Adrenal gland (tissue), 12 donors: ENCODE results near the gene SPEM2. TPM values are rescaled to one million over a fixed set of nuclear protein-coding genes. Genes with fewer than 3 reads are reported as not detected.

Source experiments
- DNase-seq, 7 donors: peaks; one replicate each; pipeline ENCODE4 v3.0.0-alpha.2; 2019 to 2020
- H3K27ac ChIP-seq, 5 donors: fragments of 200-600 bp; sonication (generic) in 4 of 5; 1 replicate in 3 of 5; 2 replicates in 2 of 5; pipeline versions ENCODE4 v1.5.1 to v1.8.0; 2016 to 2020; ENCODE audit warnings: mild to moderate bottlenecking in 1 of 5
- H3K27me3 ChIP-seq: fragments of 200-600 bp; 2 replicates; pipeline ENCODE4 v1.8.0; 2021
- H3K36me3 ChIP-seq, 2 donors: fragments of 200-600 bp; replicated peaks in 1 of 2; 1 replicate in 1 of 2; 2 replicates in 1 of 2; pipeline versions ENCODE4 v1.5.1 to v1.8.0; 2018 to 2022
- H3K4me1 ChIP-seq, 2 donors: fragments of 200-600 bp; replicated peaks in 1 of 2; 1 replicate in 1 of 2; 2 replicates in 1 of 2; pipeline versions ENCODE4 v1.5.1 to v1.8.0; 2018 to 2021
- H3K4me3 ChIP-seq, 4 donors: fragments of 200-600 bp; sonication (generic) in 3 of 4; one replicate each; pipeline ENCODE4 v1.5.1; 2016 to 2018
- H3K9me3 ChIP-seq, 3 donors: fragments of 200-600 bp; sonication (generic) in 1 of 3; replicated peaks in 1 of 3; 1 replicate in 2 of 3; 2 replicates in 1 of 3; pipeline versions ENCODE4 v1.5.1 to v1.8.0; 2016 to 2021
- CTCF ChIP-seq, 6 experiments: fragments of 450-650 bp in 4 of 6; fragments of 200-600 bp in 2 of 6; sonication (generic) in 1 of 6; IDR thresholded peaks; 1 replicate in 5 of 6; 2 replicates in 1 of 6; pipeline versions ENCODE4 v1.5.1 to v1.8.0; 2016 to 2021; ENCODE audit warnings: antibody characterized with exemption in 6 of 6, mild to moderate bottlenecking in 2 of 6, moderate library complexity in 1 of 6
- POLR2A ChIP-seq, 2 donors: fragments of 450-650 bp; IDR thresholded peaks; one replicate each; pipeline ENCODE4 v1.6.1; 2017; ENCODE audit warnings: antibody characterized with exemption in 2 of 2, mild to moderate bottlenecking in 2 of 2, moderate library complexity in 1 of 2
- WGBS, 4 donors: extraction: QIAGEN DNeasy Blood & Tissue Kit in 2 of 4; methylation state at CpG; one replicate each; pipeline versions ENCODE4 v1.1.5 to v1.1.7; 2013 to 2017; 5-methylcytosine and 5-hydroxymethylcytosine counted together
- intact Hi-C, 2 donors: fragments of 100-400 bp; cut with DNase I; formaldehyde crosslinking; loops; one replicate each; pipeline versions ENCODE4 v1.14.1 to v1.15.0; 2022 to 2023
- polyA plus RNA-seq, 3 donors: library from polyadenylated mRNA; stranded (reverse); fragments of 200-250 nt in 2 of 3; fragments of 350-450 nt in 1 of 3; fragmentation: Illumina TruSeq in 1 of 3; extraction: RNeasy Lipid Tissue Mini Kit (QIAGEN cat#74804) in 1 of 3; gene quantifications; one replicate each; pipeline ENCODE4 v1.2.3, GENCODE V29; 2013 to 2014
- total RNA-seq, 9 donors: library from RNA; depleted of rRNA in 4 of 9; stranded (reverse); fragments of >200 nt in 4 of 9; fragments of 120-200 nt in 1 of 9; fragmentation: NEBNext Ultra II Directional in 1 of 9; extraction: Animal tissue kit (Norgen Biotek cat#: 25700) in 1 of 9; gene quantifications; one replicate each; pipeline versions ENCODE4 v1.1.0 to v1.2.4, GENCODE V29; 2013 to 2023
- donor health status: healthy with polysubstance abuse.
- donor health status: Bipolar disorder and iron deficiency.
- donor health status: DM: yes; HTN: yes; CAD: no.
- donor health status: DM: no; HTN: no; CAD: no.
- donor health status: DM: no; HTN: no; CAD: no.
- donor health status: DM: yes; HTN: yes; CAD: no.

The SPEM2 gene
- total and polyA plus RNA-seq, 12 donors: not detected

- Histone ChIP-seq H3K27ac (peak overlapping the region in 3 of 5 donors; percentile 86 to 93 (median 89)), H3K4me1 (peaks cover 7 to 15% of the 10 kb centered on the region in 2 donors), H3K36me3 (no peaks in the 10 kb centered on the region), H3K4me3 (peak overlapping the region in 3 of 4 donors; percentile 11 to 88 (median 29)), H3K27me3 (no peaks in the 10 kb centered on the region), H3K9me3 (no peaks in the 10 kb centered on the region)
- 17 to 36% (median 18%) methylated on average over 9 to 38 of the region's 38 CpGs for WGBS, 4 donors
- TF ChIP-seq CTCF (IDR thresholded peaks at IDR 0.05) (no peak), POLR2A (IDR thresholded peaks at IDR 0.05) (no peak)
- intact Hi-C loops: no loop called here
- DNase-seq: peak in 1 of 7 donors; percentile 31
These were observed 19.8 kb upstream of the SPEM2 start for GRCh38 chr17:7405350-7406234.

- TF ChIP-seq POLR2A (IDR thresholded peaks at IDR 0.05): no peak
- TF ChIP-seq CTCF (IDR thresholded peaks at IDR 0.05): no peak
- no peaks in the 10 kb centered on the region for H3K9me3 ChIP-seq
- no peak for DNase-seq
- H3K27ac ChIP-seq: peak overlapping the region in 1 of 5 donors; percentile 89
- intact Hi-C loops: no loop called here
- WGBS, 4 donors: 68 to 83% (median 73%) methylated on average over 9 to 12 of the region's 12 CpGs
- no peak overlapping the region for H3K4me3 ChIP-seq
- H3K27me3 ChIP-seq: no peaks in the 10 kb centered on the region
- peaks cover 7 to 15% of the 10 kb centered on the region in 2 donors for H3K4me1 ChIP-seq
- H3K36me3 ChIP-seq: no peaks in the 10 kb centered on the region
These were observed 19.1 kb upstream of the SPEM2 start for GRCh38 chr17:7406235-7406825.

- Histone ChIP-seq H3K4me1 (peaks cover 7 to 15% of the 10 kb centered on the region in 2 donors), H3K9me3 (no peaks in the 10 kb centered on the region), H3K27ac (no peak overlapping the region), H3K36me3 (no peaks in the 10 kb centered on the region), H3K4me3 (no peak overlapping the region), H3K27me3 (no peaks in the 10 kb centered on the region)
- intact Hi-C loops: no loop called here
- TF ChIP-seq CTCF (IDR thresholded peaks at IDR 0.05) (no peak), POLR2A (IDR thresholded peaks at IDR 0.05) (no peak)
- WGBS, 4 donors: 87 to 94% (median 92%) methylated on average over 13 of the region's 13 CpGs
- no peak for DNase-seq
These were observed 18.3 kb upstream of the SPEM2 start for GRCh38 chr17:7407082-7407481.

GRCh38 chr17:7407485-7408251 is 17.7 kb upstream of the SPEM2 start, which contains the start of gene NLGN2:
Gene NLGN2, plus strand, starts transcription at chr17:7407845. Its CDS starts 411 bp downstream, at chr17:7408256.
- no peaks in the 10 kb centered on the region for H3K36me3 ChIP-seq
- intact Hi-C loops: no loop called here
- peaks cover 7 to 13% of the 10 kb centered on the region in 2 donors for H3K4me1 ChIP-seq
- H3K27me3 ChIP-seq: no peaks in the 10 kb centered on the region
- DNase-seq: no peak
- H3K4me3 ChIP-seq: no peak within 1 kb of the TSS
- TF ChIP-seq POLR2A (IDR thresholded peaks at IDR 0.05): no peak
- no peak for TF ChIP-seq CTCF (IDR thresholded peaks at IDR 0.05)
- 54 to 70% (median 68%) methylated on average over 8 to 12 of the region's 12 CpGs for WGBS, 4 donors
- no peak within 1 kb of the TSS for H3K27ac ChIP-seq
- no peaks in the 10 kb centered on the region for H3K9me3 ChIP-seq
